ENCODE data around the gene ANKS3. TPM values are rescaled to one million over a fixed set of nuclear protein-coding genes. Genes with fewer than 3 reads are reported as not detected.

ANKS3 gene
- total and polyA plus RNA-seq, 2 of the 8 experiments (the other 6 are each of a cell fraction or from before 2014, with no cell fraction given): 15.5 to 23.9 TPM

DNA sequence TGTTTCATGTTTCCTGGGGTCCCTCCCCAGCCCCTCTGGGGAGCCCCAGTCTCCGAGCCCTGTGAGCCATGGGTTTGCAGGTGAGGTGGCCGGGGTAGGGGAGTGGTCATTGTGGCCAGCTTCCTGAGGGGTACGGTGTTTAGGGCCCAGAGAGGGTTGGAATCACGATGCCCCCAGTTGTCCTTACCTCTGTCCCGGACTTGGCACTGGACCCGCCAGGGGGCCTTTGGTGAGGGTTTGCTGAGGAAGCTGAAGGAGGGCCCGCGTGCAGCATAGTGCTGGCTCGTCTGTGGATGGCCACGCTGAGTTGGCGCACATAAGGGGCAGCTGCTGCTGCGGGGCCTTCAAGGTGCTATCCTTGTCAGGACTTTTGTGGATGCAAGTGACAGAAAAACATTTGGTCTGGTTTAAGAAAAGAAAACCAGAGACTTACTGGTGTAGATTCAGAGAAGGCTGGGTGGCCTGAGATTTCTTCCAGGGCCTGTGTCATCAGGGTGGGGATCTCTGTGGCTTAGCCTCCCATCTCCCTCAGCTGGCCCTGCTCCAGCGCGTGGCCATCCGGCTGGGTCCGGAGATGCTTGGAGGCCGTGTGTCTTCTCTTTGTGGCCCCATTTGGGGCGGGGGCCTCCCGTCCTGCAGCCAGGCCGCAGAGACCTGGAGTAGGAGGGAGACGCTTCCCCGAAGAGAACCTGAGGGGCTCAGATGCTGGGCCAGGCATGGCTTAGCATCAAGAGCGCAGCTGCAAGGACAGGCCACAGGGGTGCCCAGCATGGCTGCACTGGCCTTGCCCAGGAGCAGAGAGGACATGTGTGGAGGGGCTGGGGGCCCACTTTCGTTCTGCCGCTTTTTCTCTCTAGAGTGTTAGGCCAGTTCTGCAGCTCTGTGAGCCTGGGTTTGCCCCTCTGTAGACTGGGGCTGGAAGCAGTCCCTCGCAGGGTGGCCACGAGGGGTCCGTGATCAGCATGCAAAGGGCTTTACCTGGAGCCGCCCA is 74.4 kb downstream of the ANKS3 start:
- no peak overlapping the region for H3K56ac ChIP-seq (replicated peaks; ENCODE audit: insufficient read length, low read depth, low read length)
- no peak overlapping the region for H3K14ac ChIP-seq (ENCODE audit: insufficient read length)
- no peaks in the 10 kb centered on the region for H3K79me2 ChIP-seq (ENCODE audit: control insufficient read depth in 1 of 2, insufficient read depth in 2 of 2, low read length in 2 of 2)
- H2AFZ ChIP-seq (ENCODE audit: low read length): no peak overlapping the region
- no peak overlapping the region for H2BK120ac ChIP-seq (replicated peaks; ENCODE audit: low read depth, low read length)
- no peak overlapping the region for H2BK15ac ChIP-seq (ENCODE audit: low read length)
- POLR2A ChIA-PET (ENCODE audit: partially characterized antibody): interaction anchor here (1.3 kb wide), 1 partner anchor 34 kb away, joined by 3 read pairs; the partner anchor contains the start of gene NUDT16L1
- H3K9ac ChIP-seq (replicated peaks in 1 of 4; ENCODE audit: extremely low read depth in 1 of 4, low read depth in 3 of 4, low read length in 3 of 4): no peak overlapping the region
- H2AK5ac ChIP-seq (ENCODE audit: low read depth, low read length): no peak overlapping the region
- 91% methylated on average over 29 of the region's 29 CpGs; no CpG with 5 or more reads in 1 of the 2 experiments for WGBS, 2 experiments (ENCODE audit: extremely low coverage in 1 of 2, insufficient coverage in 1 of 2, insufficient read length in 1 of 2, insufficient replicate concordance in 2 of 2, low coverage in 1 of 2, low lambda C conversion rate in 2 of 2, missing lambda C conversion rate in 1 of 2)
- H3K27ac ChIP-seq (ENCODE audit: low read depth, low read length): no peak overlapping the region
- H4K8ac ChIP-seq (ENCODE audit: extremely low read depth, insufficient read depth, low read length): no peak overlapping the region
- no peak overlapping the region for H3K23ac ChIP-seq (ENCODE audit: insufficient read length)
- H3K9me3 ChIP-seq (ENCODE audit: insufficient read depth in 2 of 2, low read depth in 1 of 2, low read length in 1 of 2): no peaks in the 10 kb centered on the region
- no peak overlapping the region for H3K18ac ChIP-seq (ENCODE audit: extremely low read depth, low read length)
- no peaks in the 10 kb centered on the region for H3K27me3 ChIP-seq (replicated peaks in 1 of 4; ENCODE audit: control insufficient read depth in 3 of 4, extremely low read depth in 1 of 4, insufficient read depth in 3 of 4, low read length in 3 of 4)
- H4K20me1 ChIP-seq (replicated peaks in 1 of 2; ENCODE audit: control insufficient read depth in 1 of 2, insufficient read depth in 2 of 2, low read length in 2 of 2): peaks cover 4 to 19% of the 10 kb centered on the region in 2 experiments
- H4K91ac ChIP-seq (replicated peaks; ENCODE audit: insufficient read length, low read length): no peak overlapping the region
- no peaks in the 10 kb centered on the region for H3K4me1 ChIP-seq (replicated peaks in 1 of 4; ENCODE audit: control insufficient read depth in 3 of 4, insufficient read depth in 4 of 4, low read length in 3 of 4)
- DNase-seq (ENCODE audit: low read depth in 1 of 2, low spot score in 2 of 2) (no peak), FAIRE-seq (no peak)
- H4K5ac ChIP-seq (ENCODE audit: insufficient read length, low read depth, low read length): no peak overlapping the region
- no peak overlapping the region; the same call in 1 of the 2 replicates for H2BK5ac ChIP-seq (ENCODE audit: low read depth, low read length)
- H3K36me3 ChIP-seq (ENCODE audit: control insufficient read depth in 2 of 4, insufficient read depth in 4 of 4, low read length in 3 of 4): peaks cover 0 to 5% (median 3%) of the 10 kb centered on the region in 4 experiments; a peak in 5 of 8 replicates
- no peak overlapping the region for H2BK12ac ChIP-seq (ENCODE audit: low read depth, low read length)
- no peaks in the 10 kb centered on the region; the same call in 1 of the 2 replicates for H3K23me2 ChIP-seq (ENCODE audit: low read depth, low read length)
- TF ChIP-seq KDM4A (IDR thresholded peaks at IDR 0.05; ENCODE audit: low read depth, low read length, severe bottlenecking) (no peak), NRF1 (IDR thresholded peaks at IDR 0.05; ENCODE audit: low read depth, low read length) (no peak), ZNF274 (IDR thresholded peaks at IDR 0.05; ENCODE audit: borderline replicate concordance, extremely low read depth, low read length) (no peak)
- TF ChIP-seq, protein P1, sequence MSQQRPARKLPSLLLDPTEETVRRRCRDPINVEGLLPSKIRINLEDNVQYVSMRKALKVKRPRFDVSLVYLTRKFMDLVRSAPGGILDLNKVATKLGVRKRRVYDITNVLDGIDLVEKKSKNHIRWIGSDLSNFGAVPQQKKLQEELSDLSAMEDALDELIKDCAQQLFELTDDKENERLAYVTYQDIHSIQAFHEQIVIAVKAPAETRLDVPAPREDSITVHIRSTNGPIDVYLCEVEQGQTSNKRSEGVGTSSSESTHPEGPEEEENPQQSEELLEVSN (IDR thresholded peaks at IDR 0.05): no peak
- H3K79me1 ChIP-seq (ENCODE audit: low read depth, low read length): peaks cover 15% of the 10 kb centered on the region; the same call in 1 of the 2 replicates
- H3K4me3 ChIP-seq (ENCODE audit: extremely low read depth in 1 of 4, insufficient read depth in 2 of 4, low read depth in 3 of 4, low read length in 4 of 4): no peak overlapping the region
- H3K4ac ChIP-seq (replicated peaks; ENCODE audit: insufficient read length, low read depth, low read length): no peak overlapping the region
- H2BK20ac ChIP-seq (ENCODE audit: low read length): no peak overlapping the region
- H3K4me2 ChIP-seq (ENCODE audit: insufficient read depth in 1 of 2, low read depth in 2 of 2, low read length in 2 of 2): no peak overlapping the region
- CTCF ChIA-PET (ENCODE audit: partially characterized antibody): interaction anchor here (0.5 to 2.8 kb wide), 10 partner anchors 9 to 585 kb away, joined by 3 to 18 read pairs (median 4); no protein-coding TSS in a partner anchor

Measured in H1 (cell line).